DOHH2 (cell line): Measurements from ENCODE around the gene MIA.
"Not testable (repeated sequence)": the region's sequence is repeated elsewhere in the genome, so short reads cannot be mapped to it uniquely, and the experiment has no call there.

Source experiments
- CTCF ChIP-seq: fragments of 200-600 bp; sonication (generic); IDR thresholded peaks from one replicate; pipeline ENCODE4 v1.5.1; 2014; ENCODE audit warnings: antibody characterized with exemption, mild to moderate bottlenecking, low read depth, low read length; ENCODE audit not compliant: poor library complexity, severe bottlenecking
- EZH2phosphoT487 ChIP-seq: fragments of 200-600 bp; sonication (generic); IDR thresholded peaks from 2 replicates; pipeline ENCODE4 v1.6.1; 2017; ENCODE audit warnings: borderline replicate concordance, mild to moderate bottlenecking, antibody characterized with exemption, low read length, moderate library complexity, mixed read lengths

DNA sequence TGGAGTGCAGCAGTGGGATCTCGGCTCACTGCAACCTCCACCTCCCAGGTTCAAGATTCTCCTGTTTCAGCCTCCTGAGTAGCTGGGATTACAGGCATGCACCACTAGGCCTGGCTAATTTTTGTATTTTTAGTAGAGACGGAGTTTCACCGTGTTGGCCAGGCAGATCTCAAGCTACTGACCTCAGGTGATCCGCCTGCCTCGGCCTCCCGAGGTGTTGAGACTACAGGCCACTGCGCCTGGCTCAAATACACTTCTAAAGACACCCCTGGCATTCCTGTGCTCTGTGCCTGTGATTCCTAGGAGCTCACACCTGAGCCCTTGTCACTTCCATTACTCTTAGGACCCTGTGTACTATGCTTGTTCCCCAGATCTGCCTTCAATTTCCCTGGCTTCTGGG is 37.2 kb downstream of the MIA start:
- not testable (repeated sequence) for TF ChIP-seq CTCF, EZH2phosphoT487
